BE2C (cell line): ENCODE data around the gene FARP1.
A peak's percentile ranks its signal among the peaks of the same experiment; 100 is the strongest.

Source experiments
- DNase-seq: peaks from one replicate; pipeline ENCODE4 v3.0.0-alpha.2; 2020
- H3K27me3 ChIP-seq: fragments of 250-450 bp; sonication (Bioruptor Pico); 2 replicates; pipeline ENCODE4 v1.5.1; 2020; ENCODE audit warnings: mild to moderate bottlenecking
- H3K36me3 ChIP-seq: fragments of 250-450 bp; sonication (Bioruptor Pico); 2 replicates; pipeline ENCODE4 v1.5.1; 2020; ENCODE audit warnings: mild to moderate bottlenecking
- H3K4me1 ChIP-seq: fragments of 250-450 bp; sonication (Bioruptor Pico); 2 replicates; pipeline ENCODE4 v1.5.1; 2020
- H3K4me3 ChIP-seq: 2 replicates; pipeline ENCODE4 v1.5.1; 2011; ENCODE audit warnings: low read depth, low read length
- H3K9me3 ChIP-seq: fragments of 250-450 bp; sonication (Bioruptor Pico); 2 replicates; pipeline ENCODE4 v1.5.1; 2020
- CTCF ChIP-seq: IDR thresholded peaks from 2 replicates; pipeline ENCODE4 v1.5.1; 2012; ENCODE audit warnings: mild to moderate bottlenecking, low read depth, low read length

Gene FARP1

GRCh38 chr13:98480915-98481877, 338.3 kb downstream of the FARP1 start:
- peaks cover 55% of the 10 kb centered on the region for H3K4me1 ChIP-seq
- no peaks in the 10 kb centered on the region for H3K36me3 ChIP-seq
- no peaks in the 10 kb centered on the region for H3K27me3 ChIP-seq
- H3K9me3 ChIP-seq = no peaks in the 10 kb centered on the region
- TF ChIP-seq CTCF = no peak
- no peak for DNase-seq
- no peak overlapping the region for H3K4me3 ChIP-seq

GRCh38 chr13:98482476-98483444, 339.9 kb downstream of the FARP1 start:
- H3K4me3 ChIP-seq = no peak overlapping the region
- peaks cover 53% of the 10 kb centered on the region for H3K4me1 ChIP-seq
- H3K9me3 ChIP-seq = no peaks in the 10 kb centered on the region
- H3K36me3 ChIP-seq = no peaks in the 10 kb centered on the region
- DNase-seq = no peak
- H3K27me3 ChIP-seq = no peaks in the 10 kb centered on the region
- TF ChIP-seq CTCF = peak; percentile 39

GRCh38 chr13:98483601-98484288, 340.9 kb downstream of the FARP1 start:
- Histone ChIP-seq H3K4me3 (no peak overlapping the region), H3K27me3 (no peaks in the 10 kb centered on the region), H3K9me3 (no peaks in the 10 kb centered on the region), H3K4me1 (peaks cover 51% of the 10 kb centered on the region), H3K36me3 (no peaks in the 10 kb centered on the region)
- no peak for DNase-seq
- no peak for TF ChIP-seq CTCF

- Histone ChIP-seq H3K4me1 (peaks cover 51% of the 10 kb centered on the region), H3K4me3 (no peak overlapping the region)
Measured at GRCh38 chr13:98484289-98485219, 341.7 kb downstream of the FARP1 start.

More at GRCh38 chr13:98484289-98485219, 341.7 kb downstream of the FARP1 start:
- H3K9me3 ChIP-seq = no peaks in the 10 kb centered on the region
- H3K36me3 ChIP-seq = no peaks in the 10 kb centered on the region
- no peak for TF ChIP-seq CTCF
- DNase-seq = no peak
- no peaks in the 10 kb centered on the region for H3K27me3 ChIP-seq
